ENCODE data around the gene NCKAP1. TPM values are rescaled to one million over a fixed set of nuclear protein-coding genes. Genes with fewer than 3 reads are reported as not detected.

NCKAP1 gene
- polyA plus RNA-seq, 1 of the 3 experiments (the other 2 are of a cell fraction) = 64.0 TPM

DNA sequence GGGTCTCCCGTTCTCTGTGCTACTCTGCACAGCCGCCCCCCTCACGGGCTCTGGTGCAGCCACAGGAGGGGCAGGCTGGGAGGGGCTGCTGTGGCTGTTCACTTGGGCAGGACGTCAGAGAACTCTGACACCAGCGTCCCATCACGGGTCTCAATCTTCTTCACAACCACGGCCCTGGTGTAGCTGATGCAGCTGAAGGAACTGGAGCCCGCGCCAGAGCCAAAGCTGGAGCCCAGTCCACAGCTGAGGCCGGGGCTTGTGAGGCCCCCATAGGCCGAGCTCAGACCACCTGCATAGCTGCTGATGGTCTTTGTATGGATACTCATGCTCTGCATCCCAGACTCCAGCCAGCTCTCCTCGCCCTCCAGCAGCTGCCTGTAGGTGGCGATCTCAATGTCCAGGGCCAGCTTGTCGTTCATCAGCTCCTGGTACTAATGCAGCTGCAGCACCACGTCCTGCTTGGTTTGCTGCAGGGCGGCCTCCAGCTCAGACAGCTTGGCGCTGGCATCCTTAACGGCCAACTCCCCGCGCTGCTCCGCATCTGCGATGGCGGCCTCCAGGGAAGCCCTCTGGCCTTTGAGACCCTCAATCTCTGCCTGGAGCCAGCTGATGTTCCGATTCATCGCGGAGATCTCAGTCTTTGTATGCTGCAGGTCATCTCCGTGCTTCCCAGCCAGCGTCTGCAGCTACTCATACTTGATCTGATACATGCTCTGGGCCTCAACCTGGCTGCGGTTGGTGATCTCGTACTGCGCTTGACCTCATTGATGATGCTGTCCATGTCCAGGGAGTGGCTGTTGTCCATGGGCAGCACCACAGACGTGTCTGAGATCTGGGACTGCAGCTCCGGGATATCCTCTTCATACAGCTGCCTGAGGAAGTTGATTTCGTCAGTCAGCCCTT lies 32.9 kb upstream of the NCKAP1 start:
- ChIA-PET POLR2A (no interaction called here), CTCF (interaction anchor here (1.1 to 1.8 kb wide), 3 partner anchors 12 to 39 kb away, joined by 3 to 5 read pairs (median 3); no protein-coding TSS in a partner anchor)
- Histone ChIP-seq H3F3A (replicated peaks; ENCODE audit: insufficient read depth) (no peaks in the 10 kb centered on the region), H3K4me1 (ENCODE audit: control insufficient read depth in 1 of 2, insufficient read depth in 2 of 2, low read depth in 1 of 2, low read length in 1 of 2) (no peaks in the 10 kb centered on the region), H2AFZ (ENCODE audit: low read depth) (no peak overlapping the region), H3K4me3 (ENCODE audit: low read depth in 2 of 2, low read length in 1 of 2) (no peak overlapping the region), H4K20me1 (ENCODE audit: insufficient read depth) (no peaks in the 10 kb centered on the region), H3K9me2 (no peaks in the 10 kb centered on the region), H3K27ac (ENCODE audit: low read depth in 2 of 2, low read length in 1 of 2) (no peak overlapping the region), H3K27me3 (ENCODE audit: insufficient read depth) (no peaks in the 10 kb centered on the region), H3K79me2 (ENCODE audit: insufficient read depth) (no peaks in the 10 kb centered on the region), H3K36me3 (replicated peaks in 1 of 2; ENCODE audit: control insufficient read depth in 1 of 2, insufficient read depth in 2 of 2, low read length in 1 of 2) (no peaks in the 10 kb centered on the region), H3K4me2 (no peak overlapping the region), H3K9ac (no peak overlapping the region), H3K9me3 (no peaks in the 10 kb centered on the region)
- TF ChIP-seq CTCF (IDR thresholded peaks at IDR 0.05) (peak; percentile 33), TCF12 (IDR thresholded peaks at IDR 0.05) (no peak)
- TF ChIP-seq, protein P1, sequence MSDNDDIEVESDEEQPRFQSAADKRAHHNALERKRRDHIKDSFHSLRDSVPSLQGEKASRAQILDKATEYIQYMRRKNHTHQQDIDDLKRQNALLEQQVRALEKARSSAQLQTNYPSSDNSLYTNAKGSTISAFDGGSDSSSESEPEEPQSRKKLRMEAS (IDR thresholded peaks at IDR 0.05; ENCODE audit: low read depth) = no peak
- DNase-seq = no peak
- WGBS (ENCODE audit: low lambda C conversion rate) = 85% methylated on average over 18 of the region's 34 CpGs

GRCh38 chr2:183069174-183069573 lies 30.9 kb upstream of the NCKAP1 start:
- no peak for TF ChIP-seq FOXM1 (IDR thresholded peaks at IDR 0.05; ENCODE audit: low read depth)
- no peak for TF ChIP-seq TEAD4 (IDR thresholded peaks at IDR 0.05; ENCODE audit: borderline replicate concordance, insufficient read depth)
- no peak for TF ChIP-seq MXI1 (IDR thresholded peaks at IDR 0.05; ENCODE audit: low read depth, low read length)
- TF ChIP-seq, protein P1 (IDR thresholded peaks at IDR 0.05; ENCODE audit: low read depth) = no peak
- TF ChIP-seq SMC3 (IDR thresholded peaks at IDR 0.05; ENCODE audit: low read depth, low read length) = no peak
- no peak for TF ChIP-seq PBX3 (IDR thresholded peaks at IDR 0.05)
- no peak for TF ChIP-seq RXRA (IDR thresholded peaks at IDR 0.05; ENCODE audit: borderline replicate concordance, low read depth)
- TF ChIP-seq EP300 (IDR thresholded peaks at IDR 0.05; ENCODE audit: borderline replicate concordance in 1 of 2, low read depth in 1 of 2, low read length in 1 of 2) = no peak
- TF ChIP-seq, protein P2, sequence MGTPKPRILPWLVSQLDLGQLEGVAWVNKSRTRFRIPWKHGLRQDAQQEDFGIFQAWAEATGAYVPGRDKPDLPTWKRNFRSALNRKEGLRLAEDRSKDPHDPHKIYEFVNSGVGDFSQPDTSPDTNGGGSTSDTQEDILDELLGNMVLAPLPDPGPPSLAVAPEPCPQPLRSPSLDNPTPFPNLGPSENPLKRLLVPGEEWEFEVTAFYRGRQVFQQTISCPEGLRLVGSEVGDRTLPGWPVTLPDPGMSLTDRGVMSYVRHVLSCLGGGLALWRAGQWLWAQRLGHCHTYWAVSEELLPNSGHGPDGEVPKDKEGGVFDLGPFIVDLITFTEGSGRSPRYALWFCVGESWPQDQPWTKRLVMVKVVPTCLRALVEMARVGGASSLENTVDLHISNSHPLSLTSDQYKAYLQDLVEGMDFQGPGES (IDR thresholded peaks at IDR 0.05; ENCODE audit: low read depth, low read length) = no peak
- Histone ChIP-seq H3K27me3 (ENCODE audit: insufficient read depth) (no peaks in the 10 kb centered on the region), H3K4me3 (ENCODE audit: low read depth in 2 of 2, low read length in 1 of 2) (no peak overlapping the region), H3K9me2 (no peaks in the 10 kb centered on the region), H3F3A (replicated peaks; ENCODE audit: insufficient read depth) (no peaks in the 10 kb centered on the region), H3K9ac (no peak overlapping the region), H3K4me1 (ENCODE audit: control insufficient read depth in 1 of 2, insufficient read depth in 2 of 2, low read depth in 1 of 2, low read length in 1 of 2) (no peaks in the 10 kb centered on the region), H2AFZ (ENCODE audit: low read depth) (no peak overlapping the region), H3K27ac (ENCODE audit: low read depth in 2 of 2, low read length in 1 of 2) (no peak overlapping the region), H3K79me2 (ENCODE audit: insufficient read depth) (no peaks in the 10 kb centered on the region), H3K4me2 (no peak overlapping the region), H3K9me3 (no peaks in the 10 kb centered on the region), H4K20me1 (ENCODE audit: insufficient read depth) (no peaks in the 10 kb centered on the region), H3K36me3 (replicated peaks in 1 of 2; ENCODE audit: control insufficient read depth in 1 of 2, insufficient read depth in 2 of 2, low read length in 1 of 2) (no peaks in the 10 kb centered on the region)
- WGBS (ENCODE audit: low lambda C conversion rate) = 86% methylated on average over 1 of the region's 2 CpGs
- POLR2A ChIA-PET = no interaction called here
- DNase-seq = no peak
- CTCF ChIA-PET = interaction anchor here (1.1 kb wide), 1 partner anchor 285 kb away, joined by 3 read pairs; no protein-coding TSS in a partner anchor

Data from SK-N-SH (cell line).